ENCODE measurements around the gene CIZ1. TPM values are rescaled to one million over a fixed set of nuclear protein-coding genes. Genes with fewer than 3 reads are reported as not detected.

CIZ1 gene
- total and polyA plus RNA-seq, 10 of the 15 experiments (the other 5 are each of a cell fraction or from before 2014, with no cell fraction given): 1.8 to 91.6 (median 35.4) TPM

GRCh38 chr9:128152133-128153059 is 39.0 kb downstream of the CIZ1 start:
- peaks cover 0 to 1% of the 10 kb centered on the region in 2 experiments; a peak in 2 of 4 replicates for H3K27me3 ChIP-seq (replicated peaks in 1 of 2; ENCODE audit: control insufficient read depth in 2 of 2, insufficient read depth in 2 of 2, low read length in 1 of 2)
- TF ChIP-seq, protein P1, sequence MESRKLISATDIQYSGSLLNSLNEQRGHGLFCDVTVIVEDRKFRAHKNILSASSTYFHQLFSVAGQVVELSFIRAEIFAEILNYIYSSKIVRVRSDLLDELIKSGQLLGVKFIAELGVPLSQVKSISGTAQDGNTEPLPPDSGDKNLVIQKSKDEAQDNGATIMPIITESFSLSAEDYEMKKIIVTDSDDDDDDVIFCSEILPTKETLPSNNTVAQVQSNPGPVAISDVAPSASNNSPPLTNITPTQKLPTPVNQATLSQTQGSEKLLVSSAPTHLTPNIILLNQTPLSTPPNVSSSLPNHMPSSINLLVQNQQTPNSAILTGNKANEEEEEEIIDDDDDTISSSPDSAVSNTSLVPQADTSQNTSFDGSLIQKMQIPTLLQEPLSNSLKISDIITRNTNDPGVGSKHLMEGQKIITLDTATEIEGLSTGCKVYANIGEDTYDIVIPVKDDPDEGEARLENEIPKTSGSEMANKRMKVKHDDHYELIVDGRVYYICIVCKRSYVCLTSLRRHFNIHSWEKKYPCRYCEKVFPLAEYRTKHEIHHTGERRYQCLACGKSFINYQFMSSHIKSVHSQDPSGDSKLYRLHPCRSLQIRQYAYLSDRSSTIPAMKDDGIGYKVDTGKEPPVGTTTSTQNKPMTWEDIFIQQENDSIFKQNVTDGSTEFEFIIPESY (IDR thresholded peaks at IDR 0.05): no peak
- TF ChIP-seq RAD51 (IDR thresholded peaks at IDR 0.05) (no peak), CREM (IDR thresholded peaks at IDR 0.05; ENCODE audit: low read depth) (no peak), NBN (IDR thresholded peaks at IDR 0.05) (no peak)
- H2AFZ ChIP-seq (ENCODE audit: control insufficient read depth, low read depth, low read length): no peak overlapping the region
- H4K20me1 ChIP-seq (ENCODE audit: control insufficient read depth, insufficient read depth): no peaks in the 10 kb centered on the region; the same call in 1 of the 2 replicates
- no peak overlapping the region for H3K4me2 ChIP-seq (ENCODE audit: control insufficient read depth, insufficient read depth)
- H3K27ac ChIP-seq (ENCODE audit: control insufficient read depth, insufficient read depth): no peak overlapping the region
- H3K9ac ChIP-seq (ENCODE audit: control insufficient read depth, insufficient read depth, low read length): no peak overlapping the region
- H3K9me3 ChIP-seq (replicated peaks; ENCODE audit: control insufficient read depth, insufficient read depth, low read length): no peaks in the 10 kb centered on the region
- intact Hi-C loops (cut with micrococcal nuclease; ENCODE audit: unreplicated experiment) (no loop called here), in situ Hi-C loops (cut with MboI) (no loop called here)
- RAD21 ChIA-PET (ENCODE audit: unreplicated experiment): no interaction called here
- no peak for ATAC-seq
- BruUV-seq (replicated peaks): no TSS peak
- no peaks in the 10 kb centered on the region for H3K79me2 ChIP-seq (ENCODE audit: control insufficient read depth, insufficient read depth, low read length)
- POLR2A ChIA-PET: no interaction called here
- no peak for FAIRE-seq
- CTCF ChIA-PET: no interaction called here
- no peak for DNase-seq (ENCODE audit: low read depth, low spot score)
- SMC1A ChIA-PET (ENCODE audit: uncharacterized antibody, unreplicated experiment): no interaction called here
- H3K36me3 ChIP-seq (ENCODE audit: control insufficient read depth in 2 of 2, insufficient read depth in 2 of 2, low read length in 1 of 2): no peaks in the 10 kb centered on the region
- no peak overlapping the region for H3K4me3 ChIP-seq
- H3K4me1 ChIP-seq (ENCODE audit: control insufficient read depth, insufficient read depth, low read length): no peaks in the 10 kb centered on the region
- WGBS (ENCODE audit: insufficient coverage, insufficient replicate concordance, low lambda C conversion rate, missing lambda C conversion rate): 48% methylated on average over 13 of the region's 13 CpGs
